22Rv1 (cell line): Measurements from ENCODE around the gene MFAP4.

Experiments used
- CTCF ChIP-seq: fragments of 450-650 bp; IDR thresholded peaks from 2 replicates; pipeline ENCODE4 v1.5.1; 2017; ENCODE audit warnings: mild to moderate bottlenecking
- ZFX ChIP-seq: fragments of 450-650 bp; IDR thresholded peaks from 2 replicates; pipeline ENCODE4 v1.6.1; 2017; ENCODE audit warnings: antibody characterized with exemption, borderline replicate concordance

- TF ChIP-seq CTCF = no peak
- no peak for TF ChIP-seq ZFX
Measured at GRCh38 chr17:19345486-19346350, 41.3 kb downstream of the MFAP4 start.
